Measurements from ENCODE around the gene RDH8.

DNA sequence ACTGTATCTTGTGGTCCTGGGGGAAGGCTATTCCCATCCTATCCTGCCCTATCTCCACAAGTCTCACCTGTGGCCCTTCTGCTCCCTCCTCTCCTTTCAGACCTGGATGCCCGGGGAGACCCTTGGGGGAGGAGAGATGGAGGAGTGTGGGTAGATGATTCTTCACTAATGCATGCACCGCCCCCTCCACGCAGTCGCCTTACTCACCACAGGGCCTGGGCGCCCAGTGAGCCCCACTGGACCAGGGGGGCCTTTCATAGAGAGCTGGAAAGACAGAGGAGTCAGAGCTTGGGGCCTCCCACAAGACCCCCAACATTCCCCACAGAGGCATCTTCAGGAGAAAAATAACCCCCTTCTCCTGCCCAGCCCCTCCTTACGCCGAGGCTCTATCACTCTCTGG lies 17.3 kb upstream of the RDH8 start:
- TF ChIP-seq POLR2A (IDR thresholded peaks at IDR 0.05; ENCODE audit: low read length), result no peak
- TF ChIP-seq GATA1 (IDR thresholded peaks at IDR 0.05; ENCODE audit: low read depth, low read length), result no peak
